SK-N-DZ (cell line): ENCODE data around the gene HMCN2.

Experiments
- DNase-seq: peaks from one replicate; pipeline ENCODE4 v3.0.0-alpha.2; 2015; ENCODE audit warnings: low spot score

The HMCN2 gene

GRCh38 chr9:130466537-130467217, 201.1 kb downstream of the HMCN2 start:
- no peak for DNase-seq

DNA sequence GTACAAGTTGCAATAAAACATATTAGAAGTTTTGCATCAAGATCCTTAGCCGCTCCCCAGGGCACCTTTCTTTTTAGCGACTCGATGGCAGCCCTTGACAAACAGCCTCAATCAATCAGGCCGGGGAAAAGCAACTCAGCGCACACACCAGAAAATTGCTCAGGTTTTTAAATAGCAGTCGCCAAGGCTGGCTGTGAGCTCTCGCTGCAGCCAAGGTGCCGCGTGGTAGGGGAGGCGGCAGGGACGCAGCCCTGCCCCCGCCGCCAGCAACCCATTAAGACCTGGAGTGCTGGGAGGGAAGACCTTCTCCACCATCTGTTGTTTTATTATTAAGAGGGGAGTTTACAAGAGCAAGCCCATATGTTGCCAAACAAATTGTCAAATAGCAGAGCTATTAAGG, 201.8 kb downstream of the HMCN2 start:
- DNase-seq = peak; percentile 58

DNA sequence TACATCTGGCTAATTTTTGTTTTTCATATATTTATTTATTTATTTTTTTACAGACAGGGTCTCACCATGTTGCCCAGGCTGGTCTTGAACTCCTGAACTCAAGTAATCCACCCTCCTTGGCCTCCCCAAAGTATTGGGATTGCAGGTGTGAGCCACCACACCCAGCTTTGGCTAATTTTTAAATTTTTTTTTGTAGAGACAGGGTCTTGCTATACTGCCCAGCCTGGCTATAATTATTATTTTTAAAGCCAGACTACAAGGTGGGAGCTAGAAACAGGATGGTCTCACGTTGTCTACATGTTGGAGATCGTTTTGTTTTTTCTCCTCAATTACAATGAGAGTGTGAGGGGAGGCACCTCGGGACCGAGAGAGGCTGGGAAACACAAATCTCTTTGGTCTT, 203.0 kb downstream of the HMCN2 start:
- DNase-seq = no peak

- DNase-seq = no peak
These were observed 204.7 kb downstream of the HMCN2 start for GRCh38 chr9:130470269-130470668.

DNA sequence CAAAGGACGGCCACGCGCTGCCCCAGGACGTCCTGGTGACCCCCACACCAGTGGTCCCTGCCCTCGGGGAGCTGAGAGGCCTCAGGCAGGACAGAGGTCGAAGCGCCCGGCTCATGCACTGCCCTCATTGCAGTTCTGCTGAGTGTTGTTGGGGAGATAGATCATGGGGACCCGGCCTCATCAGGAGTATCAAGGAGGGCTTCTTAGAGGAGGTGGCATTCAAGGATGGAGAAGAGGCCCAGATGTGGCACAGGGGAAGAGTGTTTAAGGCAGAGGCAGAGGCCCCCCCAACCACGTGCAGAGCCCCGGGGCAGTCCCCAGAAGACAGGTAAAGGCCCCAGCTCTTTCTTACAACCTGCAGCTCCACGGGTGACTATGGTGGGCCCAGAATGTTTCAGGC, 205.4 kb downstream of the HMCN2 start:
- DNase-seq = no peak

DNA sequence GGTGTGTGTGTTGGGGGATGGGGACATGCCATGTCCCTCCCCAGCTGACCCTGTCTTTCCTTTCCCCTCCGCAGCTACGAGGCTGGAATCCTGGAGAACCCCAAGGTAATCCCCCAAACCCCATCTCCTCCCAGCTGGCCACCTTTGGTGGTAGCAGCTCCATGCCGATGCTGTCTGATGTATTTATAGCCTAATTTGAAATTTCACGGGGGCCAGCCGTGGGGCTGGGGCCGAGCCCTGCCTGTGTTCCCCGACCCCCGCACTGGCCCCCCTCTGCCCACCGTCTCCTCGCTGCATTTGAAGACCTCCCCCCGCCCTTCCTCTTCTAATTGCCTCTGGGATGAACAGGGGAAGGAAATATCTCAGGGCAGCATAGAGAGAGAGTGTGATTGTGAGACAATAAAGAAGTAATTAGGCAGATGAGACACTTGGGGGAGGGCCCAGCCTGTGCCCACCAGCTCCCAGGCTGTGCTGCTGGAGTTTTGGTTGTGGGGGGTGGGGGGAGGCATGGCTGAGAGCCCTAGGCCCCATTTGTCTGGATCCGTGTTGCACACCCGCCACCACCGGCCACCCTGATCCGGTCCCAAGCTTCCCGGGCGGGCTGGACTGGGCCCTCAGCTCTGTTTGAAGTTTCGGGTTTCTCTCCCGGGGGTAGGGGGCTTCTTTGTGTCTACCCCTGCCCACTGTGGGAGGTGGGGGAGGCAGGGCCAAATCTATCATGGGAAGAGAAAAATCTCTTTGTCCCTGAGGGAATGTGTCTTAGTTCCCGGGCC, 206.0 kb downstream of the HMCN2 start:
- no peak for DNase-seq

DNA sequence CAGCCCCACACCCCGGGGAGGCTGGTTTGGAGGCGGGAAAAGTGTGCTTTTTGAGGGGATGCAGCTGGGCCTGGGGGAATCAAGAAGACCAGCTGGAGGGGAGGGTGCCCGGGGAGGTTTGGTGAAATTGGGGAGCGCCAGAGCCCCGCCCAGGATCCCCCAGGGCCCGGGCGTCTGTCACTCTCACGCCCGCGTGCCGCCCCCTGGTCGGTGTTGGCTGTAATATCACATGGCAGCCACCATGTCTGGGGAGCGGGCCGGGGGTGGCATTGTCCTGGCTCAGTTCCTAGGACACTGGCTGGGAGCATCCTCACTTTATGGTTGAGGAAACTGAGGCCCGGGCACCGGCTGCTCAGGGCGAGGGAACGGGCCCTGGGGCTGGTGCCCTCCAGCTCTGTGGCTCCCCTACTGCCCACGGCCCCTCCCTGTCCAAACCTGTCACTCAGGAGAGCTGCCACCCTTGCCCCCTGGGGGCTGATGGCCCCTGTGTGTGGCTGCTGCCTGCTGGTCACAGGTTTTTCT, 206.7 kb downstream of the HMCN2 start:
- no peak for DNase-seq

DNA sequence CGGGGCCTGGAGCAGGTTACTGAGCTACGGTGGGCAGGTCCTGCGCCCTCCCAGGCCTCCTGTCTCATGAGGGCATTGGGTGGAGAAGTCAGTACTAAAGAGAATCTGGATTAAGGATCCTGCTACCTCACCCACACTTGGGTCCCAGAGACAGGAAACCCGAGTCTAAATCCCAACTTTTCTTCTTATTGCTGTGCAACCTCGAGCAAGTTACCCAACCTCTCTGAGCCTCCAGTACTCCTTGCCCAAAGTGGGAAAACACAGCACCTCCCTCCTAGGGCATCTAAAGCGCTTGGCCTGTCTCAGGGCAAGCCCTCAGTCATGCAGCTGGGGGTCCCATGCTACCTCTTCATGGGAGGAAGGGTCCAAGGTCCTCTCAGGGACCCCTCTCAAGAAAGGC, 207.4 kb downstream of the HMCN2 start:
- no peak for DNase-seq

- DNase-seq = no peak
These were observed 208.0 kb downstream of the HMCN2 start for GRCh38 chr9:130473566-130473965.

- no peak for DNase-seq
These were observed 208.5 kb downstream of the HMCN2 start for GRCh38 chr9:130474106-130474505.

DNA sequence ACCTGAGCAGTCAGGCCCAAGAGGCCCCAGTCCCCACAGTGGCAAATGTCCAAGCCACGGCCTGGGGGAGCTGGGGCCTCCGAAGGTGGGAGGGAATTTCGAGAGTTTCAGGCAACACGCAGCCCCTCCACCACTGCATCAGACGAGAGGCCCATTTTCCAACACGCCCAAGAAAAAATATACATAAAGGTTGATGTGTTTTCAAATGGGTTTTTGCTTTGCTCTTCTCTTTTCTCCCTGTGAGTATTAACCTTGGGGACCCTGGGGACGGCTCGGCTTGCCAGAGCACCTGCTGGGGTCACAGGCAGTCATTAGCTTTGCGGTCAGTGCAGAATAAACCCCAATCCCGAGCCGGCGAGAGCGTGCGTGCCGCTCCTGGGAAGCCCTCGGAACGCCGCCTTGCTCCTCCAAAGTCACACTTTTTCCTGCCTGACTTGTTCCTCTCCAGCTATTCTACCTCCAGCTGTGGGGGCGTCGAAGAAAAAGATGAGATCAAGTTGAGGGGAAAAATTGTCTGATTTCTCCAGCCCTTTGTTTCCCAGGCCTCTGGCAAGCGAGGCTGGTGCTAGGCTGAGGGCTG, 210.7 kb downstream of the HMCN2 start:
- DNase-seq = no peak

DNA sequence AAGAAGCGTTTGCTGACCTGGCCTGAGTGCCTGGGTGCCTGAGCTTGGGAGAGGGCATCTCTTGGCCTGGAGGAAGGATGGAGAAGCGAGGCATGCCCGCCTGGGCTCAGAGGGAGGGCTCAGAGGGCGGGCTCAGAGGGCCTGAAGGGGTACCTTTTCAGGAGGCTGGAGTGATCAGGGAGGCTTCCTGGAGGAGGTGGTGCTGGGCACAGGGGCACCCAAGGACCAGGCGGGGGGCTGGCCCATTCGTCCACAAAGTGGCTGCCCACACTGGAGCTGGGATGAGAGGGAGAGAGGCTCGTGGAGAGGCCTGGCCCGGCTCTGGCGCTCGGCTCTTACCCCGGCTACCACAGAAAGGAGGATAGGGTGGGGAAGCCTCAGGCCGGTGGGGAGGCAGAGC, 212.0 kb downstream of the HMCN2 start:
- DNase-seq = no peak

DNA sequence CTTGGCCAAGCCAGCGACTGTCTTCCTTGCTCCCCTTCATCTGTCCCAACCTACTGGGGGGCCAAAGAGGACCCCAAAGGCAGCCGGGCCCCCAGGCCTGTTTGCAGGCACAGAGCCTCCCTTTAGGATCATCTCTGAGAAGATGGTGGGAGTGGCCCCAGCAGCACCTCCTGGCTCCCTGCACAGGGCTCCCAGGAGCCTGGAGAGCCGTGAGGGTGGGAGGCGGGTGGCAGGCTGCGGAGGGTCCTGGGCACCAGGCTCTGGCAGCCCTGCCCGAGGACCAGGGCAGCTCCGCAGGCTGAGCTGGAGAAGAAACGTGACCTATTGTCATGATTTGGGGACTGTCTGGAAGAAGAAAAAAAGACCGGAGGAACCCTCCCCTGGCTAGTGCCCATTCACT, 212.6 kb downstream of the HMCN2 start:
- DNase-seq = no peak

DNA sequence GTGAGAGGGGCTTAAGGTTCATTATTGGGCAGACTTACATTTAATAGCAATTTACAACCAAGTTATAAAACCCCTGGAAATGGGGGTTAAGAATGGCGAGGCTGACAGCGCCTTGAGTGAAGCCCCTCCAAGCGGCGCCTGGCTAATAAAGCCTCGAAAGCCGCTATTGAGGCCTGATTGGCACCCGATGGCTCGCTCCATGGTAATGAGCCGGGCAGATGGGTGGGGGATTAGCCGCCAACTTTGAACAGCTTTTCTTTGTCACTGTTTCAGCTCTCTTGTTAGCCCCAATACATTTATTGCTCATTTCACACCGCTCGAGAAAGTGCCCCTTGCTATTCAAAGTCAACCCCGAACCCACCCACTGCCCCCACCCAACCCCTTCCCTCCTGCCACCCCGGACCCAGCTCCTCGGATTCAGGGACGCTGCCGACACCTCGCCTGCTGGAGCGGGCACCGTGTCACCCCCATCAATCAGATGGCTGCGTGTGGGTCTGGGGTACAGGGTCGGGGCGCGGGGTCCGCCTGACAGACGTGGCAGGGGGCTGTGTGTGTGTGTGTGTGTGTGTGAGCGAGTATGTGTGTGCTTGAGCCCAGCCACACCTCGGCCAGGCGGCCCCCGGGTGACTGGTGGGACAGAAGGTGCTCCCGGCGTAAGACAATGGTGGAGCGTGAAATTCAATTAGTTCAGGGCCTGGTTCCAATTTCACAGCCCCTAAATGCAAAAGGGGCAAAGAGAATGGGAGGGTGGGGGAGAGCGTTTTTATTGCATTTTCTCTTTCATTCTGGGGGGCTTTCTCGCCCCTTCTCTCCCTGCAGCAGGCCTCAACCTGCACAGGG, 213.4 kb downstream of the HMCN2 start:
- DNase-seq = peak; percentile 35

- no peak for DNase-seq
These were observed 214.0 kb downstream of the HMCN2 start for GRCh38 chr9:130479587-130479986.

GRCh38 chr9:130480673-130481072, 215.1 kb downstream of the HMCN2 start:
- DNase-seq = no peak

DNA sequence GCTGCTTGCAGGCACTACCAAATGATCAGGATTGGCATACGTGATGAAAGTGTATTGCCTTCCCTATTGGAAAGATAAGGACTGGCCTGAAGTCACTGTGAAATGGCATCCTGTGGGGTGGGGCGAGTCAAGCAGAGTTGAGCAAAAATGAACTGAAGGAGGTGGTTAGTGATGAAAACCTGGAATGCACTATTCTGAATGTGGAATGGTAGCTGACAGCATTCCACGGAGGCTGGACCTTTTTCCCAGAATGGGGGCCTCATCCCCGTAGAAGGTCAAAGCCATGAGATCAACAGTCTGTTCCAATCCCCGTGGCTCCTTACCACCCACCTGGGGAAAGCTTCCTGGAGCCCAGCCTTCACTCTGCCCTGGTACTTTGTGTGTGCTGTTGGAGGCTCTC, 216.9 kb downstream of the HMCN2 start:
- DNase-seq = peak; percentile 34

DNA sequence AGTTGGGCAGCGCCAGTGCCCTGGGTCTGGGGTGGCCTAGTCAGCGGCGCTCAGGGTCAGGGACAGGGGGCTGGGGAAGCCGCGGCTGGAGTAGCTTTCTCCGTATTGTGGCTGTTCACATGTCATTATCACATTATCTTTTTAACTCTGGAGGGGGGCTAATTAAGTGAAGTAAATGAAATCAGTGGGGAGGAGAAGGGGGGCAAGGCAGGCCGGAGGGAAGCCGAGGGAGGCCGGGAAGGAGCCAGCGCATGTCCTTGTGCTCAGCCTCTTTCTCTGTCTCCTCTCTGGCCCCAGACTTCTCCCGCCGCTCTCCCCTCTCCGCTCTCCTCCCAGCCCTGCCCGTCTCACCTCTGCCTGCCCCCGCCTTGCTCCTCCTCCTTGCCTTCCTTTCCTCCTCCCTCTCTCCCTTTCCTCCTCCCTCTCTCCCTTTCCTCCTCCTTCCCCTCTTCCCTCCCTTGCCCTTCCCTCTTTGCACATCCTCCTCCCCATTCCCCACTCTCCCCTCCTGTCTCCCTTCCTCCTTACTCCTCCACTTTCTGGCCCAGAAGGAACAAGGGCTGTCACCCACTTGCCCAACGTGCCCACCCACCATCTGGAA, 217.9 kb downstream of the HMCN2 start:
- DNase-seq = peak; percentile 80
